ENCODE measurements around the gene CLVS2.

The CLVS2 gene

DNA sequence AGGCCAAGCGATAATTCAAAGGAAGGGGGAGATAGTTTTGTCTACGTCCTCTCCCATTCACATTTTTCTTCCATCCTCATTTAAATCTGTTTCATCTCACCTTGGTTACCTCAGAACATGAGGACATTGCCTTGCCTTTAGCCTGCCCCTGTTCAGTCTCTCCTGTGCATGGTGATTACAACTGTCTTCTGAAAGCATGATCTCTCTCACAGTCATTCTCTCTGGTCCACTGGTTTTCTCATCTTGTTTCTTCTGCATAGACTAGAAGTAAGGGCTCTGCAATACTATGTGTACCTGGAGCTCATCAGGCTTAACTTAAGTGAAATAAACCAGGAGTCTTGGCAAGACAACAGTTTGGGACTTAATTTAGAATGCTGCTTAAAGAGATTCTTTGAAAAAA, 31.4 kb downstream of the CLVS2 start:
- no peak for DNase-seq

DNA sequence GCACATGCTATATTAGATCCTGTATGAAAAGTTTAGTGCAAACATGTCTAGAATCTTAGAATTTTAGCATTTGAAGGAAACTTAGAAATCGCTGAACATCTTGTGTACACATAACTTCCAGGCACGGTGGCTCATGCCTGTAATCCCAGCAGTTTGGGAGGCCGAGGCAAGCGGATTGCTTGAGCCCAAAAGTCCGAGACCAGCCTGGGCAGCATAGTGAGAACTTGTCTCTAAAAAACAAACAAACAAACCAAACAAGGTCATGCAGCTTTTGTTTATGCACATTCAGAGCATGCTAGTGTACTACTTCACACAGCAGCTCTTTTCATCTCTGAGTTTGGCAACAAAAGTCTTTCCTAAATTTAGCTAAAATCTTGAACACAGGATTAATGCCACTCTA, 32.2 kb downstream of the CLVS2 start:
- DNase-seq: no peak

DNA sequence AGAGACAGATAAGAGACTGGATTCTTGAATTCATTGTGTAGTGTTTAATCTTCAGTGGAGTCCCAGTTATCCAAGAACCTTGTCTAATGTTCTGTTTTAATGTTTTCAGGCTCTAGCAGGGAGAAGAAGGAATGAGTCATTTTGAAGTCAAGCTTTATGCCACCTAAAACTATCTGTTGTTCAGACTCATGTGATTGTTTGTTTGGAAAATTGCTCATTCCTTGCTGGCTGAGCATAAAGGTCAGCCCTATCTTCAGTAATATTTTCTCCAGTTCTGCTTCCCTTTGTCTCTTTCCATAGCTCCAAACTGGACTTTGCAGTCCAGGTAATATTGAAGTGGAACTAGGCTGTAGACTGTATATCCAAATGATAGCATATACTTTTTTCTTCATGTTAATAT, 34.2 kb downstream of the CLVS2 start:
- DNase-seq: no peak

DNA sequence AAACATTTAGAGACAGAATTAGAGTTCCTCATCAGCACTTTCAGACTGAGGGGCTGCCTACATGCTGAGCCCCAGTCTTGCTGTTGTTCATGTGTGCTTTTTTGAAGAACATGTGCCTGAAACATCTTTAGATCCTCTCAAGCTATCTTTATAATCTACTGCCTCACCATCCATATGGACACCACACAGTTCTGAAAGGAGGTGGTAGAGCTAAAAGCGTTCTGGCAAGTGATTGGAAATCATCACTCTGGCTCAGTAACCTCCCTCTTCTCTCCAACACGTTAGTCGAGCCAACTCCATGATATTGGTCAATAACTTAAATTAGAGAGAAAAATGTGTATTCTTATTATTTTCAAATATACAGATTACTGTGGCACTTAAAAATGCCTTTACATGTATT, 40.6 kb downstream of the CLVS2 start:
- no peak for DNase-seq

DNA sequence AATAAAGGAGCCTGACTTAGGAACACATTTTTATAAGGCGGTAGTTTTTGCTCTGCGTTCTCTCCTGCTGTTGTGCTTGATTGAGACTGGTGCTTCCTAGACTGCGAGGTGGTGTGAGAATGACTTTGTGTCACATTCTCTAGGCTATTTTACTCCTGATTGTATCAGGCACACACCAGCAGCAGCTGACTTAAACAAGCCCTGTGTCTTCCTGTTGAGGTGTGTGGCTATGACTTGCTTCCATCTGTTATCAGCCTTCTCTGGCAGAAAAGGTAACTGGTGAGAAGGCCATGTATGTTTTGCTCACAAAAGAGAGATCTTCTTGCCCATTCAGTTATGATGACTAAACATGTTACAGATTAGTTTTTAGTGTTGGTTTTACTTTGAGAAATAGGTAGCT, 43.4 kb downstream of the CLVS2 start:
- no peak for DNase-seq

DNA sequence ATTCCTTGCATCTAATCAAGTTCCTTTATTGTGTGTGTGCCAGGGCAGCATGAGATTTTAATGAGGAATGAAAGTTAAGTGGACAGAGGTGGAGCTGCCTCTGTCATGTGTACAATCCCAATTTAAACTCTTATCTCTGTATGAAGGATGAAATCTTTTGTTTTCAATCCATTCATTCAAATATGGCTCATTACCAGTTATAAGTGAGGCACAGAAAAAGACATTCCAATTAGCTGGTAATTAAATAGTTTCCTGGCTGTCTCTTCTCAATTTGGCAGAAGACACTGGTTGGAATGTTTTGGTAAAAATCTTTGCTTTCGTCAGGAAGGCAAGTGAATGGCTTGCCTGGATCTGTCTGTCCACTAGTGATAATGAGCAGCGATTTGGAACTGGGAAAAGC, 46.4 kb downstream of the CLVS2 start:
- DNase-seq: no peak

DNA sequence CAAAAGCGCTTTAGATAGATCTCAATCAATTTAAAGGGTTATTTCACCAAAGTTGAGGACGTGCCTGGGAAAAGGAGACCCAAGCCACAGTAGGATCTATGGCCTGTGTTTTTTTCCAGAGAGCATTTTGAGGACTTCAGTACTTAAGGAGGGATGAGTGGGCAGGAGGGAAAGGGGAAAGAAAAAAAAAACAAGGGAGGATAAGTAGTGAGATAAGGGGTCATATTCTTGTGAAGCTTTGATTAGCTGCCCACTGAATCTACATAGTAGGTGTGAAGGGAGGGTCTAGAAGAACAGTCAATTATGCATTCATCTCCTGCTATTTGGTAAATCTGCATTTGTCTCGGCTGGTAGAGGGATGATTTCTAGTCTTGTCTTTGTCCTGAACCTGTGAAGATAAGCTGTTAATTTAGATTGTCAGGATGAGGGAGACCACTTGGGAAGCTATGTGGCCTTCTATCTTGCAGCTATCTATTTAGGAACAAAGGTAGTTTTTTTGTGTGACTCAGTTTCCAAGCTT, 48.4 kb downstream of the CLVS2 start:
- no peak for DNase-seq

DNA sequence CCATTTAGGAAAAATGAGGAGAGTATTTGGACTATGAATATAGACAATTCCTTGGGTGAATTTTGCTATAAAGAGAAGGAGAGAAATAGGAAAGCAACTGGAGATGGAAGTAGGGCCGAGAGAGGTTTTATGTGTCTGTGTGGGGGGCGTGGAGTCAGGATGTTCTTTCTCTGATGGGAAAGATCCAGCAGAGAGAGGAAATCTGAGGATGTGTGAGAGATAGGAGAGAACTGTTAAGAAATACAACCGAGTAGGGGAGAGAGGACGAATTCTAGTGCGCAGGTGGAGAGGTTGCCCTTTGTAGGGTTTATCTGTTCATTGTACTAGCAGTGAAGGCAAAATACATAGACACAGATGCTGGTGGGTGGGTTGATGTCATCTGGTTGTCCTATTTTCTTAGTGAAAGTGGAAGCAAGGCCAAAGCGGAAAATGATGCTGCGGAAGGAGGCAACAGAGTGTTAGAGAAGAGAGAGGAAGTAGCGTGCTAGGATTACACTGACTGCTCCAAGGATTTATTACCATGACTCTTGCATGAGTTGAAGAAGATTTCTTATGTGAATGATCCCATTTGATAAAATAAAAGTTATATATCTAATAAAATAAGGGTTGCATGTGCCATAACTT, 57.7 kb downstream of the CLVS2 start:
- DNase-seq: no peak

DNA sequence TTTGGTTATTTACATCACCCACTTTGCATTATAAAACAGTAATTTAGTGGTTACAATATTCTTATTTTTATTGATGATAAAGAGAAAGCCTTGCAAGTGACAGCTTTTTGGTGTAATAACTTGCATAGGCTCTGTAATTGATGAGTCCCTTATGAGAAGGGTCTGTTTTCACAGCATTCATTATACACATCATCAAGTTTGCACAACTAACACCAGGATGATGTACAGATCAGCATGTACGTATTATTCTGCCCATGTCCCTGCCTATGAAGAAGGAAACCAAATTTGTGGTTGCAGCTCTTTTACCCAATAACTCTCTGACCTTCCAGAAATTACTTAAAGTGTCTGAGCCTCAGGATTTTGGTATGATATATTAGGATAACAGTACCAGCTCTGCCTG, 59.2 kb downstream of the CLVS2 start:
- DNase-seq: no peak

DNA sequence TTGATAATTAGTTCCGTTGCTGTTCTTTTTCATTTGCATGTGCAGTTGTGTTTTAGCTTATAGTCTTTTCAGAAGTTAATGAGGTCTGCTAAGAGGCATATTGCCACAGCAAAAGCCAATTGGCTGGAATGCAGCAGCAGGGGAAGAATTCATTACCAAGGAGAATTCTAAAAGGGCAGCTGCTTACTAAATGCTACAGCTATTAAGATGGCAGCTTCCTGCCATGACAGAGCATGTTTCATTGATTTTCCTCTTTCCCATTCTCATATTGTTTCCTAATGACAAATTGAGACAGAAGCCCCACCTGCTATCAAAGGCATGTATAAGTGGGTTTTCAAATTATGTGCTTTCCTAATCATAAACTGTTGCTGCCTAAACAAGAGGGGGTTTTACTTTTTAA, 66.6 kb downstream of the CLVS2 start:
- DNase-seq: no peak

DNA sequence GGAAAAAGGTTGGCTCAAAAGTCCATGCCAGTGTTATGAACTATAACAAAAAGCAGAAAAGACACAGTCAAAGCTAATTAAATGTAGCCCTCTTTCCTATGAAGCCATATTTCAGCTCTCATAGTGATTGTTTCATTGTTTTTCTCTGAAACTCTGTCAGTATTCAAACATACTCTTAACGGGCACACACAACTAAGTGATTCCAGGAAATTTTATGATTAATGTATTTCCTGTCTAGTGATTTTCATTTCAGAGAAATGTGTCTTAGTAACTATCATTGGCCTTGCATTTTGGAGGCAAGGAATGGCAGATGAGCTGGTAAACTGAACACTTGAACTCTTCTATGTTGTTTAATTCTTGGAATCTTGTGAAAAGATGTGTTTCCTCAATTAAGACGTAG, 68.0 kb downstream of the CLVS2 start:
- DNase-seq: no peak

DNA sequence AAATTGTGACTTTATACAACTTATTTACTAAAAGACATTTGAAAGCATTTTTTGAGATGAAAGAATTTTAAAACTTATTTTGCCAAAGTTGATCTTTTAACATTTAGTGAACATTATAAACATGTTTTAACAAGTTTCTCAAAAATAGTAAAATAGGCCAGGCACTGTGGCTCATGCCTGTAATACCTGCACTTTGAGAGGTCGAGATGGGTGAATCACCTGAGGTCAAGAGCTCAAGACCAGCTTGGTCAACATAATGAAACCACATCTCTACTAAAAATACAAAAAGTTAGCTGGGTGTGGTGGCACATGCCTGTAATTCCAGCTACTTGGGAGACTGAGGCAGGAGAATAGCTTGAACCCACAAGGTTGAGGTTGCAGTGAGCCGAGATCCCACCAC, 78.6 kb downstream of the CLVS2 start:
- no peak for DNase-seq

DNA sequence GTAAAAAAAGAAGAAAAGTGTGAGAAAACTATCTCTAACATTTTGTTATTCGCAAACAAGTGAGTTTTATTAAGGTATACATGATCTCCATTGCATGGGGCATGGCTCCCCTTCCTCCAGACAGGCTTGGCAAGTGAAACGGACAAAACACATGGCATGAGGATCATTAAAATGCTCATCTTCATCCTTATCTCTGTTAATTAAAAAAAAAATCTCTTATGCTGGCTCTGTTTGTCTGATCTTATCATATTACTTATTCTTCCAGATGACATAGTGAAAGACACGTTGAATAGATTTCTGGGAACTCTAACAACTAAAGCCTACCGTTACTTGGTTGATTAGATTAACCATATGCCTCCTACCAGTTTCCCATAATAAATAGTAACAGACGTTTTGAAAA, 89.4 kb downstream of the CLVS2 start:
- DNase-seq: no peak

DNA sequence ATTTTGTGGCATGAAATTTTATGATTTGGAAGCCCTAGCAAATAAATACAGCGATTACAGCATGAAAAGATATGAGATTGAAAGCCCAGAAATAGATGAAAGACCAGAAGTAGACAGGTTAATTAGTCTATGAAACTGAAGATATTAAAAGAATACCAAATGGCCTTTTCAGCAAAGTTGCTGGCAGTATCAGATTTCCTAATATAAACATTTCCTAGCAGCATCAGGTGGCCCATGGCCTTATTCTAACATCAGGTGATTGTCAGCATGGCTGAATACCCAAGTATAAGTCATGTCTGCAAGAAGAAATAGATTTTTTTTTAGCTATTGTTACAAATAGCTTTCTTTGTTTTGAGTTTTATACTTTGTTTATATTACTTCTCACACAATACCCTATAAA, 93.2 kb downstream of the CLVS2 start:
- no peak for DNase-seq

DNA sequence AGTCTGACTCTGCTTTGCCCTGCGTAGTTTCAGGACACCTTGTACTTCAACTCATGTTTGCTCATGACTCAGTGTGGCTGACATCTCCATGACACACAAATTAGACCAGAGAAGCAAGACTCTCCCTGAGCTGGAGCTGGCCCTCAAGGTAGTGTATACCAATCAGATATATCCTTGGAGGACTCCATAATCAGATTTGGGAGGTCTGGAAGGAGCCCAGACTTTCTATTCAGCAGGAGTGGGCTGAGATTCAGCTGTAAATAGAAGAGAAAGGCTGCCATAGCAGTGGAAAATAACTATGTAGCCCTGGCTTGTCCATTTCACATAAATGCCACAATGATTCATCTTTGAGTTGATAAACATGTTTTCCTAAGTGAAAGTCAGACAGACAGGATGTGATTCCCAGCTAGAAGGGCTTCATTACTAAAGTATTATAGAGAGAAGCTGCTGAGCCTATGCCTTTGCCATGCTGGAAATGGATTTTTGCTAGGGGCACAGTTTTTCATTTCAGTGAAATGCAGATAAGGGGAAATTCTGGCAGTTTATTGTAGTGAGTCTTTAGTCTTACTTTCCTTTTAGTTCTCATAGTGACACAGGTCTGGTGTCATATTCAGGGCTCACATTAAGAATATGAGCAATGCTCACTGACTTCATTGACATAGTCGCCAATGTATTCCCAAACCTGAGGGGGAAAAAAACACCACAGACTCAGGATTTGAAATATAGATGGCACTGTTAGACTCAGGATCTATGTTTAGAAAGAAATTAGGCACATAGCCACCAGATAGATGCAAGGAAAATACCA, 95.3 kb downstream of the CLVS2 start:
- no peak for DNase-seq

DNA sequence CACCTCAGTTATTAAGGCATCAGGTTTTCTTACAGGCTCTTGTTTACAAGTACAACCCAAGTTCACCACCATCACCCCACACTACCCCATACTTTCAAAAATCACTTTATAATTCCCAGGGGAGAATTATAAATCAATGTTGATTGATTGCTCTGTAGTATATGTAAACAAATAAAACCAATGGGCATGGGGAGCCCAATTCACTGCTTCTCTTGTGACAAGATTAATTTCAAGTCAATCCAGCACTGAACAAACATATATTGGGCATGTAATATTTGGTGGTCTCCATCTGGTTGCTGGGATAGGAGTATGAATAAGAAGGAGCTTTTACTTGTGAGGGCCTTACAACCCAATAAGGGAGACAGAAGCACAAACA, 95.8 kb downstream of the CLVS2 start:
- DNase-seq: no peak

DNA sequence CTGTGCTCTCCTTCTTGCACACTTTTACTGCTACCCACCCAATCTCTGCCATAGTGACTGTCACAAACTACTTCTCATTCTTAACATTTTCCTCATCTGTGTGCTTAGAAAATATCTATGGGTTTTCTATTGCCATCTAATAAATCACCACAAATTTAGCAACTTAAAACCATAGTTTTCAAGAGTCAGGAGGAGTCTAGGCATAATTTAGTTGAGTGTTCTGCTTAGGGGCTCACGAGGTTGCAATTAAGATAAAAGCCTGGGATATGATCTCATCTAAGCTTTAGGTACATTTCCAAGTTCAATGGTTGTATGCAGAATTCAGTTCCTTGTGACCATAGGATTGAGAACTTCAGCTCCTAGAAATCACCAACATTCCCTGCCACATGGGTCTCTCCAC, 98.8 kb downstream of the CLVS2 start:
- DNase-seq: no peak

DNA sequence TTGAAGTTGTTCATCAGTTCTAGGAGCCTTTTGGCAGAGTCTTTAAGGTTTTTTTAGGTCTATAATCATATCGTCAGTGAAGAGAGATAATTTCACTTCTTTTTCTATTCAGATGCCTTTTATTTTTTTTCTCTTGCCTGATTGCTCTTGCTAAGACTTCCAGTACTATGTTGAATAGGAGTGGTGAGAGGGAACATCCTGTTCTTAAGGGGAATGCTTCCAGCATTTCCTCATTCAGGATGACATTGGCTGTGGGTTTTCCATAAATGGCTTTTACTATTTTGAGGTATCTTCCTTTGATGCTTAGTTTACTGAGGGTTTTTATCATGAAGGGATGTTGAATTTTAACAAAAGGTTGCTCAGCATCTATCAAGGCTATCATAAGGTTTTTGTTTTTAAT, 109.5 kb downstream of the CLVS2 start:
- DNase-seq: no peak

DNA sequence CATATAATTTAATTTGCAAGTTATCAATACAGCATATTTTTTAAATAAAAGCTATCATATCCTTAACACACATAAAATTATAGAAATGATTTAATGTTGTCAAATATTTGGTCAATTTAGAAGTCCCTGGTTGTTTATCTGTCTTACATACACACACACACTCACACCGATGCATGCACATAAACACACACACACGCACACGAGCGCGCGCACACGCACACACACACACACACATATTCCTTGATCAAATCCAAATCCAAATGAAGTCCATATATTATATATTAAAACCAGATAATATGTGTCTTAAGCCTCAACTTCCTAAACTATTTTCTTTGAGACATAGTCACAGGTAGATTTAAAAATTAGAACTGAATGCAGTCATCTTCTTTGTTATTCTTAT, 120.3 kb downstream of the CLVS2 start:
- DNase-seq: no peak

DNA sequence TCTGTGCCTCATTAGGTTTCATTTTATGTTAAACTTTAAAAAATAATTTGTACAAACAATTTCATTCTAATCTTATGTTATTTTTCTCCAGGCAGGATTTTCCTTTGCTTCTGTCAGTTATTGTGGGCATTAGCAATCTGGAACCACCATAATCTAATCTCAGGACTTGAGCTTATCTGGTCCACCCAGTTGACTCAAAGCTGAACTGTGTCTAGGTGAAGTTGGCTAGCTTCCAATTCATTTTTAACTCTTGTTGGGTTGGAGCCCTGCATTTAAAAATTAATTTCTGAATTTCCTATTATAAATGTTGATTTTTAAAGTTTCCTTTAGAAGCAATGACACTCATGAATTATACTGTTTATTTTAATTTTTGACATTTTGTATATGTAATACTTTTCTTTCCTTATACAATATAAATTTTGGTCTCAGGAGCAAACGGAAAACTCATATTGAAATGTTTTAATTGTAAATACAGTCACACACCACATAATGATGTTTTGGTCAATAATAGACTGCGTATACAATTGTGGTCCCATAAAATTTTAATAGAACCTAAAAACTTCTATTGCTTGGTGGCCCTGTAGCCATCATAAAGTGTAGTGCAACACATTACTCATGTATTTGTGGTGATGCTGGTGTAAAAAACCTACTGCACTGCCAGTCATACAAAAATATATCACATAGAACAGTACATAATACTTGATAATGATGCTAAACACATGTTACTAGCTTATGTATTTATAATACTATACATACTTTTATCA, 121.3 kb downstream of the CLVS2 start:
- no peak for DNase-seq

DNA sequence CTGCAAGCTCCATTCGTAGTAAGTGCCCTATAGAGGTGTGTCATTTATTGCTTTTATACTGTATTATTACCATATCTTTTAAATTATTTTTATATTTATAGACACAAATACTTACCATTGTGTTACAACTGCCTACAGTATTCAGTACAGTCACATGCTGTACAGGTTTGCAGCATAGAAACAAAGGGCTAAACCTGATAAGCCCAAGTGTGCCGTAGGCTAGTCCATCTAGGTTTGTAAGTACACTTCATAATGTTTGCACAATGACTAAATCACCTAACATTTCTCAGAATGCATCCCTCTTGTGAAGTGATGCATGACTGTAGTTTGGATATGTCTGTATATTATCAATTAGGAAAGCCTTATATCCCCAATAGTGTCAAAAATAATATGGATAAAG, 122.8 kb downstream of the CLVS2 start:
- DNase-seq: no peak
